Suprapubic skin (tissue), 4 donors: Measurements from ENCODE around the gene OLA1. TPM values are rescaled to one million over a fixed set of nuclear protein-coding genes. Genes with fewer than 3 reads are reported as not detected.

ENCODE experiments used
- DNase-seq, 2 donors: peaks; one replicate each; pipeline ENCODE4 v3.0.0-alpha.2; 2019; ENCODE audit warnings: low spot score in 2 of 2
- H3K27ac ChIP-seq: fragments of 200-600 bp; sonication (generic); one replicate; pipeline ENCODE4 v1.5.1; 2019
- H3K27me3 ChIP-seq: fragments of 200-600 bp; sonication (generic); one replicate; pipeline ENCODE4 v1.5.1; 2019
- H3K36me3 ChIP-seq: fragments of 200-600 bp; sonication (generic); one replicate; pipeline ENCODE4 v1.5.1; 2019
- H3K4me1 ChIP-seq: fragments of 200-600 bp; sonication (generic); one replicate; pipeline ENCODE4 v1.5.1; 2019
- H3K4me3 ChIP-seq: fragments of 200-600 bp; sonication (generic); one replicate; pipeline ENCODE4 v1.5.1; 2019; ENCODE audit warnings: mild to moderate bottlenecking
- H3K9me3 ChIP-seq: fragments of 200-600 bp; sonication (generic); one replicate; pipeline ENCODE4 v1.5.1; 2019
- CTCF ChIP-seq, 2 donors: fragments of 200-600 bp in 1 of 2; fragments of 450-650 bp in 1 of 2; sonication (generic) in 1 of 2; IDR thresholded peaks; one replicate each; pipeline ENCODE4 v1.5.1; 2016 to 2019; ENCODE audit warnings: antibody characterized with exemption in 2 of 2, mild to moderate bottlenecking in 1 of 2, moderate library complexity in 1 of 2
- EP300 ChIP-seq: sonication (generic); formaldehyde crosslinking; IDR thresholded peaks from one replicate; pipeline ENCODE4 v1.6.1; 2017; ENCODE audit warnings: antibody characterized with exemption
- POLR2A ChIP-seq, 2 donors: fragments of 450-650 bp; IDR thresholded peaks; one replicate each; pipeline ENCODE4 v1.6.1; 2017; ENCODE audit warnings: antibody characterized with exemption in 2 of 2, mild to moderate bottlenecking in 2 of 2, moderate library complexity in 2 of 2
- POLR2AphosphoS5 ChIP-seq, 3 donors: sonication (generic); formaldehyde crosslinking; IDR thresholded peaks; one replicate each; pipeline ENCODE4 v1.6.1; 2017; ENCODE audit warnings: antibody characterized with exemption in 3 of 3
- WGBS: methylation state at CpG from one replicate; pipeline ENCODE4 v1.1.5; 2018; 5-methylcytosine and 5-hydroxymethylcytosine counted together
- total RNA-seq, 4 donors: library from RNA; depleted of rRNA; stranded (reverse); fragments of >200 nt; gene quantifications; one replicate each; pipeline ENCODE4 v1.1.0, GENCODE V29; 2016

The OLA1 gene
- total RNA-seq, 4 donors from 2014 or later, result 59.2 to 83.6 (median 75.9) TPM

GRCh38 chr2:174070281-174070680 lies 178.1 kb downstream of the OLA1 start:
- no peaks in the 10 kb centered on the region for H3K9me3 ChIP-seq
- DNase-seq, result no peak
- no peak overlapping the region for H3K4me3 ChIP-seq
- WGBS, result 71% methylated on average over 7 of the region's 7 CpGs
- TF ChIP-seq POLR2A (IDR thresholded peaks at IDR 0.05) (no peak), CTCF (IDR thresholded peaks at IDR 0.05) (no peak), EP300 (no peak), POLR2AphosphoS5 (IDR thresholded peaks at IDR 0.05) (no peak)
- peaks cover 5% of the 10 kb centered on the region for H3K36me3 ChIP-seq
- H3K27ac ChIP-seq, result no peak overlapping the region
- no peaks in the 10 kb centered on the region for H3K4me1 ChIP-seq
- H3K27me3 ChIP-seq, result no peaks in the 10 kb centered on the region

DNA sequence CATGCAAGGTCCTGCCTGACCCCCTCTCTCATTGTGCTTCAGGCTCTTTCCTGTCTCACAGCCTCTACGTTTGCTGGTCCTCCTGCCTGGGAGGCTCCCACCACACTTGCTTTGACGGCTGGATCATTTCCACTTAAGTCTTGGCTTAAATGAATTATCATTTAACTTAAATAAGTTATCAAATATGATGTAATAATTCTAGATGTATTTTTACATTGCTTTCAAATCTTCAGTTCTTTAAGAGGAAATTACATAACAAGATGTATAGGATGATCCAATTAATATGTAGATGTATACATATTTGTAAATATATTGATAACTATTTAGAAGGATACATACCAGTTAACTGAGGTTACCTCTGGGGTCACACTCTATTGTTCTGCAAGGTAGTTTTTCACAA lies 180.5 kb downstream of the OLA1 start:
- Histone ChIP-seq H3K27me3 (no peaks in the 10 kb centered on the region), H3K9me3 (no peaks in the 10 kb centered on the region), H3K4me3 (no peak overlapping the region), H3K4me1 (no peaks in the 10 kb centered on the region), H3K36me3 (no peaks in the 10 kb centered on the region), H3K27ac (no peak overlapping the region)
- WGBS, result 70% methylated on average over 2 of the region's 2 CpGs
- DNase-seq, result no peak
- TF ChIP-seq POLR2AphosphoS5 (IDR thresholded peaks at IDR 0.05) (no peak), CTCF (IDR thresholded peaks at IDR 0.05) (no peak), POLR2A (IDR thresholded peaks at IDR 0.05) (no peak), EP300 (no peak)

GRCh38 chr2:174066871-174067270 lies 181.5 kb downstream of the OLA1 start:
- Histone ChIP-seq H3K27me3 (no peaks in the 10 kb centered on the region), H3K36me3 (no peaks in the 10 kb centered on the region), H3K9me3 (no peaks in the 10 kb centered on the region), H3K27ac (no peak overlapping the region), H3K4me1 (no peaks in the 10 kb centered on the region), H3K4me3 (no peak overlapping the region)
- 77% methylated on average over 7 of the region's 7 CpGs for WGBS
- DNase-seq, result no peak
- no peak for TF ChIP-seq POLR2AphosphoS5 (IDR thresholded peaks at IDR 0.05)
- no peak for TF ChIP-seq CTCF (IDR thresholded peaks at IDR 0.05)

DNA sequence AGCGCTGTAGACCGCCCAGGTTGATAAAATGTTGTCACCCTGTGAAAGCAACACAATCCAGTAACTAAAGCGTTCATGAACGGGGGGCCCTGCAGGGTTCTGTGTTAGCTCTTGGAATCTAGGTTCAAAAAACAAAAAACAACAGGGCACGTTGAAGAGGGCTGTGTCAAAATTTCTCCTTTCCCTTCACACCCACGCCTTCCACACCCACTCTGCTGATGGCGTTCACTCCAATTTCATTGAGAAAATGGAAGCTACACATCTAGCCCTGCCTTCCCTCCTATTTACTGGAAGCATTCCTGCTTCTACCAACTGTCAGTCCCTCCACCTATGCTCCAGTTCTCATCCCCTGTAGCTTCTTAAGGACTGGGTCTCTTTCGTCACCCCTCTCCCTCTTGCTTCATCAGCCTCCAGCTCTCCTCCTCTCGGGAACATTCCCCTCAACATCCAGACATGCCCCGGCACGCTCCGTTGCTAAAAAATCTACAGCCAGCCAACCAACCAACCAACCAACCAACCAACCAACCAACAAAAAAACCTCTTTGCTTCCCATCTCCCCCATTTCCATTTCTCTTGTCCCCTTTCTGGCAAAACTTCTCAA lies 184.7 kb downstream of the OLA1 start:
- 79% methylated on average over 12 of the region's 12 CpGs for WGBS
- TF ChIP-seq CTCF (IDR thresholded peaks at IDR 0.05) (no peak), POLR2A (IDR thresholded peaks at IDR 0.05) (no peak)
- Histone ChIP-seq H3K27me3 (no peaks in the 10 kb centered on the region), H3K36me3 (no peaks in the 10 kb centered on the region), H3K9me3 (no peaks in the 10 kb centered on the region), H3K27ac (no peak overlapping the region), H3K4me1 (peaks cover 20% of the 10 kb centered on the region), H3K4me3 (no peak overlapping the region)
- no peak for DNase-seq

DNA sequence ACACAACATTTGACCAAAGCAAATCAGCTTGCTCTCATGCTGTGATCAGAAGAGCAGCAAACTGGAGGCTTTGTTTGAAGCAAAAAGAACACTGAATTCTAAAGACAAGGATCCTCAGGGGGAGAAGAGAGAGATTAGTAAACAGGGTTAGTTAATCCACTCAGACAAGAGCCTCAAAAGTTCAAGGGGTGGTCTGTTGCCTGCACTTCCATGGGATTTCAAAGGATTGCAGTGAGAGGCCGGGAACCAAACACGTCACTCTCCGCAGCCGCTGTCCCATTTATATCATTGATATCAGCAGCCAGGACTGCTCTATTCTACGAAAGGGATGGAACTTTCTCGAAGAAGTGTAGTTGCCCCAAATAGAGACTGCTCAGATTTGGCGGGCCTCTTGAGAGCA lies 185.4 kb downstream of the OLA1 start:
- no peak for TF ChIP-seq POLR2A (IDR thresholded peaks at IDR 0.05)
- TF ChIP-seq EP300, result no peak
- TF ChIP-seq POLR2AphosphoS5 (IDR thresholded peaks at IDR 0.05), result no peak
- no peak for TF ChIP-seq CTCF (IDR thresholded peaks at IDR 0.05)
- H3K4me3 ChIP-seq, result no peak overlapping the region
- no peak overlapping the region for H3K27ac ChIP-seq
- DNase-seq, result no peak
- H3K36me3 ChIP-seq, result no peaks in the 10 kb centered on the region
- no peaks in the 10 kb centered on the region for H3K9me3 ChIP-seq
- WGBS, result 94% methylated on average over 7 of the region's 7 CpGs
- peaks cover 27% of the 10 kb centered on the region for H3K4me1 ChIP-seq
- no peaks in the 10 kb centered on the region for H3K27me3 ChIP-seq
